GM12878 (cell line): ENCODE data around the gene SCT. TPM values are rescaled to one million over a fixed set of nuclear protein-coding genes. Genes with fewer than 3 reads are reported as not detected.

Experiments
- BCL3 ChIP-seq: IDR thresholded peaks from 2 replicates; pipeline ENCODE4 v1.6.1; 2011; ENCODE audit warnings: borderline replicate concordance, low read depth, mild to moderate bottlenecking, moderate library complexity, low read length; ENCODE audit not compliant: insufficient read depth, poor library complexity, severe bottlenecking
- BMI1 ChIP-seq: fragments of 450-650 bp; IDR thresholded peaks from 2 replicates; pipeline ENCODE4 v1.6.1; 2016; ENCODE audit warnings: mild to moderate bottlenecking, moderate library complexity, borderline replicate concordance
- BRCA1 ChIP-seq: IDR thresholded peaks from 2 replicates; pipeline ENCODE4 v1.6.1; 2011; ENCODE audit warnings: low read depth, low read length, improper control_type of control experiment
- CHD1 ChIP-seq: IDR thresholded peaks from 2 replicates; pipeline ENCODE4 v1.6.1; 2012; ENCODE audit warnings: low read depth, low read length, improper control_type of control experiment
- CREM ChIP-seq: IDR thresholded peaks from 2 replicates; pipeline ENCODE4 v1.6.1; 2014; ENCODE audit warnings: antibody characterized with exemption, low read depth
- DPF2 ChIP-seq: fragments of 450-650 bp; IDR thresholded peaks from 2 replicates; pipeline ENCODE4 v1.6.1; 2017; ENCODE audit warnings: mild to moderate bottlenecking
- EED ChIP-seq: sonication (generic); IDR thresholded peaks from 2 replicates; pipeline ENCODE4 v1.6.1; 2016; ENCODE audit warnings: antibody characterized with exemption, low read depth
- HCFC1 ChIP-seq: fragments of 150-350 bp; IDR thresholded peaks from 2 replicates; pipeline ENCODE4 v1.6.1; 2014; ENCODE audit warnings: low read length
- KAT2A ChIP-seq: conservative IDR thresholded peaks from 2 replicates; pipeline ENCODE4 v1.6.1; 2011; ENCODE audit warnings: low read depth, low read length; ENCODE audit not compliant: control insufficient read depth
- KDM1A ChIP-seq: fragments of 200-600 bp; sonication (generic); IDR thresholded peaks from 2 replicates; pipeline ENCODE4 v1.6.1; 2016; ENCODE audit warnings: borderline replicate concordance
- KLF5 ChIP-seq: fragments of 450-650 bp; IDR thresholded peaks from 2 replicates; pipeline ENCODE4 v1.6.1; 2014; ENCODE audit warnings: mild to moderate bottlenecking; ENCODE audit not compliant: partially characterized antibody
- MTA2 ChIP-seq: fragments of 450-650 bp; IDR thresholded peaks from 2 replicates; pipeline ENCODE4 v1.6.1; 2016; ENCODE audit warnings: low read depth, mild to moderate bottlenecking, moderate library complexity
- NFIC ChIP-seq: IDR thresholded peaks from 2 replicates; pipeline ENCODE4 v1.6.1; 2012; ENCODE audit warnings: low read depth, mild to moderate bottlenecking, inconsistent platforms, low read length, moderate library complexity
- PKNOX1 ChIP-seq: fragments of 450-650 bp; IDR thresholded peaks from 2 replicates; pipeline ENCODE4 v1.6.1; 2016; ENCODE audit warnings: mild to moderate bottlenecking
- POLR2A ChIP-seq: IDR thresholded peaks from 2 replicates; pipeline ENCODE4 v1.6.1; 2011; ENCODE audit warnings: low read depth, mild to moderate bottlenecking, low read length
- RAD21 ChIP-seq: IDR thresholded peaks from 2 replicates; pipeline ENCODE4 v1.6.1; 2011; ENCODE audit warnings: mild to moderate bottlenecking, low read depth, low read length, moderate library complexity; ENCODE audit not compliant: insufficient read depth
- RFX5 ChIP-seq: IDR thresholded peaks from 2 replicates; pipeline ENCODE4 v1.6.1; 2011; ENCODE audit warnings: low read depth, low read length, improper control_type of control experiment
- SMAD5 ChIP-seq: IDR thresholded peaks from 2 replicates; pipeline ENCODE4 v1.6.1; 2016; ENCODE audit warnings: antibody characterized with exemption, low read depth
- SPI1 ChIP-seq: IDR thresholded peaks from 2 replicates; pipeline ENCODE4 v1.6.1; 2011; ENCODE audit warnings: low read depth, mild to moderate bottlenecking, low read length, moderate library complexity, borderline replicate concordance; ENCODE audit not compliant: insufficient read depth
- ZBTB11 ChIP-seq: fragments of 450-650 bp; formaldehyde crosslinking; IDR thresholded peaks from 2 replicates; pipeline ENCODE4 v1.5.0; 2022; ENCODE audit warnings: mild to moderate bottlenecking, missing genetic modification characterization
- ZBTB4 ChIP-seq: fragments of 450-650 bp; formaldehyde crosslinking; IDR thresholded peaks from 2 replicates; pipeline ENCODE4 v1.4.0; 2022; ENCODE audit warnings: mild to moderate bottlenecking, moderate library complexity
- polyA plus RNA-seq, 11 experiments: library from polyadenylated mRNA; depleted of rRNA in 4 of 11; unstranded in 6 of 11; stranded (reverse) in 5 of 11; fragments of >200 nt; fragmentation: Nextera tagmentation in 4 of 11; fragmentation: Illumina TruSeq in 1 of 11; extraction: Ambion mirVana in 4 of 11; extraction: Trizol in 1 of 11; gene quantifications; 1 replicate in 1 of 11; 2 replicates in 10 of 11; pipeline versions ENCODE4 v1.2.1 to v1.2.3, GENCODE V29; 2011 to 2016; ENCODE audit warnings: inconsistent platforms in 2 of 11, missing spikeins in 2 of 11, low read depth in 1 of 11
- total RNA-seq, 4 experiments: library from RNA; depleted of rRNA in 3 of 4; stranded (reverse); fragments of >200 nt in 3 of 4; fragmentation: Illumina TruSeq in 1 of 4; extraction: Trizol in 1 of 4; gene quantifications; 2 replicates each; pipeline versions ENCODE4 v1.2.1 to v1.2.3, GENCODE V29; 2013 to 2021

Gene SCT
- total and polyA plus RNA-seq, 10 of the 15 experiments (the other 5 are each of a cell fraction or from before 2014, with no cell fraction given) = not detected

- no peak for TF ChIP-seq PKNOX1
- 0 out of 2 replicates have a peak, but pooled peaks have one; percentile 1 for TF ChIP-seq EED
- no peak for TF ChIP-seq NFIC
- TF ChIP-seq SPI1 = no peak
- no peak for TF ChIP-seq MTA2
- no peak for TF ChIP-seq HCFC1
- TF ChIP-seq BRCA1 = no peak
- TF ChIP-seq BMI1 = no peak
- no peak for TF ChIP-seq KLF5
- TF ChIP-seq ZBTB4 (CRISPR knock-in tag) = peak; percentile 30; the same call in 1 of the 2 replicates
- no peak for TF ChIP-seq KDM1A
- TF ChIP-seq CREM = no peak
- TF ChIP-seq DPF2 = no peak
- no peak for TF ChIP-seq KAT2A
- no peak for TF ChIP-seq RFX5
- TF ChIP-seq ZBTB11 (CRISPR knock-in tag) = no peak
- no peak for TF ChIP-seq SMAD5
- TF ChIP-seq RAD21 = no peak
- peak; percentile 5 for TF ChIP-seq BCL3
- TF ChIP-seq POLR2A = no peak; the same call in 1 of the 2 replicates
- TF ChIP-seq CHD1 = no peak
Measured at GRCh38 chr11:614623-615503, 12.1 kb downstream of the SCT start (continued).
